ENCODE data around the gene HUNK. TPM values are rescaled to one million over a fixed set of nuclear protein-coding genes. Genes with fewer than 3 reads are reported as not detected.
"Not testable (repeated sequence)": the region's sequence is repeated elsewhere in the genome, so short reads cannot be mapped to it uniquely, and the experiment has no call there.

The HUNK gene
- total RNA-seq, 2 donors from 2014 or later: 0.27 to 0.42 TPM

DNA sequence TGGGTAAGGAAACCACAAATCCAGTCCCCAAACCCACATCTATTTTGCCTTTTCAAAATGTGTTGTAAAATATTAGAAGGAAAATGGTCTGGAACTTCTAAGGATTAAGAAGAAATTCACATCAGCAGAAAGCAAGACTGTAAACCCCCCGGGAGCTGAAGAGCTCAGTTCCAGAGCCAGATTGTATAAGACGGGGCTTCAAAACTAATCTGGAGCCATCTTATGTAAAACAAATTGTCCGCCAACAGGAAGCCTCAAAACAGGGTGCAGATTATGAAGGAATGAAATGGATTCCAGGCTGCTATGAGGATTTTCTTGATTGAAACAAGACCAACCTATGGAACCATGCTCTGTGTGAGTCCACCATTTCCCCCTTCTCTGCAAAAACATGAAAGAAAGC lies 25.1 kb upstream of the HUNK start:
- Histone ChIP-seq H3K27ac (no peak overlapping the region), H3K9me3 (no peaks in the 10 kb centered on the region), H3K36me3 (no peaks in the 10 kb centered on the region), H3K4me3 (no peak overlapping the region), H3K4me1 (ENCODE audit: control insufficient read depth in 1 of 2, low read depth in 2 of 2) (no peaks in the 10 kb centered on the region), H3K27me3 (replicated peaks; ENCODE audit: insufficient read depth) (no peaks in the 10 kb centered on the region)
- DNase-seq (ENCODE audit: low spot score): no peak
- no peak for ATAC-seq (ENCODE audit: insufficient number of reproducible peaks, low FRiP score, low read depth)
- TF ChIP-seq, protein P1, sequence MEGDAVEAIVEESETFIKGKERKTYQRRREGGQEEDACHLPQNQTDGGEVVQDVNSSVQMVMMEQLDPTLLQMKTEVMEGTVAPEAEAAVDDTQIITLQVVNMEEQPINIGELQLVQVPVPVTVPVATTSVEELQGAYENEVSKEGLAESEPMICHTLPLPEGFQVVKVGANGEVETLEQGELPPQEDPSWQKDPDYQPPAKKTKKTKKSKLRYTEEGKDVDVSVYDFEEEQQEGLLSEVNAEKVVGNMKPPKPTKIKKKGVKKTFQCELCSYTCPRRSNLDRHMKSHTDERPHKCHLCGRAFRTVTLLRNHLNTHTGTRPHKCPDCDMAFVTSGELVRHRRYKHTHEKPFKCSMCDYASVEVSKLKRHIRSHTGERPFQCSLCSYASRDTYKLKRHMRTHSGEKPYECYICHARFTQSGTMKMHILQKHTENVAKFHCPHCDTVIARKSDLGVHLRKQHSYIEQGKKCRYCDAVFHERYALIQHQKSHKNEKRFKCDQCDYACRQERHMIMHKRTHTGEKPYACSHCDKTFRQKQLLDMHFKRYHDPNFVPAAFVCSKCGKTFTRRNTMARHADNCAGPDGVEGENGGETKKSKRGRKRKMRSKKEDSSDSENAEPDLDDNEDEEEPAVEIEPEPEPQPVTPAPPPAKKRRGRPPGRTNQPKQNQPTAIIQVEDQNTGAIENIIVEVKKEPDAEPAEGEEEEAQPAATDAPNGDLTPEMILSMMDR (IDR thresholded peaks at IDR 0.05): no peak

GRCh38 chr21:31848326-31848985 lies 24.4 kb upstream of the HUNK start:
- ATAC-seq (ENCODE audit: insufficient number of reproducible peaks, low FRiP score, low read depth) (no peak), DNase-seq (ENCODE audit: low spot score) (no peak)
- Histone ChIP-seq H3K36me3 (no peaks in the 10 kb centered on the region), H3K27ac (no peak overlapping the region), H3K4me1 (ENCODE audit: control insufficient read depth in 1 of 2, low read depth in 2 of 2) (no peaks in the 10 kb centered on the region), H3K9me3 (no peaks in the 10 kb centered on the region), H3K27me3 (replicated peaks; ENCODE audit: insufficient read depth) (no peaks in the 10 kb centered on the region), H3K4me3 (no peak overlapping the region)
- TF ChIP-seq, protein P1 (IDR thresholded peaks at IDR 0.05): no peak

DNA sequence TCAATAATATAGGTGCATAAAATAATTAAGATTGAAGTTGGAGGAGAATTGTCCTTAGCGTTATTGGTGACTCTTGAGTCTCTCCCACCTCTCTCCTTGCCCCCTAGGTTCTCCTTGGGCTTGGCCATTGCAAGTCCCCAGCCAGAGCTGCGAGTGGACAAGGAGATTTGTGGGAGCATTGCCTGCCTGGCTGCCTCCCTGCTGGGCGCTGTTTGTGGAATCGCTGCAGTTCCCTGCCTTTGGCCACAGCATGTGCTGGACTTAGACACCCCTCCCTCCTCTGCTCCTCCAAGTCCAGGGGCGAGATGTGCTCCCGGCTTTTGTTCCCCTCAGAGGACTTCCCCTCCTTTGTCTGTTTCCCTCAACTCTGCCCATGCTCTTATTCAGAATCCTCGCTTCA lies 21.9 kb upstream of the HUNK start:
- TF ChIP-seq, protein P1 (IDR thresholded peaks at IDR 0.05): no peak
- ATAC-seq (ENCODE audit: insufficient number of reproducible peaks, low FRiP score, low read depth): no peak
- H3K36me3 ChIP-seq: no peaks in the 10 kb centered on the region
- DNase-seq (ENCODE audit: low spot score): no peak
- H3K27me3 ChIP-seq (replicated peaks; ENCODE audit: insufficient read depth): no peaks in the 10 kb centered on the region
- no peak overlapping the region for H3K4me3 ChIP-seq
- no peak overlapping the region for H3K27ac ChIP-seq
- H3K4me1 ChIP-seq (ENCODE audit: control insufficient read depth in 1 of 2, low read depth in 2 of 2): no peaks in the 10 kb centered on the region
- H3K9me3 ChIP-seq: no peaks in the 10 kb centered on the region

- no peaks in the 10 kb centered on the region for H3K36me3 ChIP-seq
- ATAC-seq (ENCODE audit: insufficient number of reproducible peaks, low FRiP score, low read depth) (no peak), DNase-seq (ENCODE audit: low spot score) (no peak)
- H3K9me3 ChIP-seq: no peaks in the 10 kb centered on the region
- H3K27me3 ChIP-seq (replicated peaks; ENCODE audit: insufficient read depth): no peaks in the 10 kb centered on the region
- no peak overlapping the region for H3K27ac ChIP-seq
- H3K4me3 ChIP-seq: no peak overlapping the region
- no peaks in the 10 kb centered on the region for H3K4me1 ChIP-seq (ENCODE audit: control insufficient read depth in 1 of 2, low read depth in 2 of 2)
- TF ChIP-seq, protein P1 (IDR thresholded peaks at IDR 0.05): no peak
Measured at GRCh38 chr21:31855180-31855579, 17.6 kb upstream of the HUNK start.

- Histone ChIP-seq H3K9me3 (no peaks in the 10 kb centered on the region), H3K27me3 (replicated peaks; ENCODE audit: insufficient read depth) (no peaks in the 10 kb centered on the region), H3K36me3 (no peaks in the 10 kb centered on the region), H3K4me3 (no peak overlapping the region), H3K27ac (no peak overlapping the region), H3K4me1 (ENCODE audit: control insufficient read depth in 1 of 2, low read depth in 2 of 2) (no peaks in the 10 kb centered on the region)
- no peak for DNase-seq (ENCODE audit: low spot score)
- no peak for ATAC-seq (ENCODE audit: insufficient number of reproducible peaks, low FRiP score, low read depth)
- TF ChIP-seq, protein P1 (IDR thresholded peaks at IDR 0.05): no peak
Measured at GRCh38 chr21:31857096-31857495, 15.7 kb upstream of the HUNK start.

DNA sequence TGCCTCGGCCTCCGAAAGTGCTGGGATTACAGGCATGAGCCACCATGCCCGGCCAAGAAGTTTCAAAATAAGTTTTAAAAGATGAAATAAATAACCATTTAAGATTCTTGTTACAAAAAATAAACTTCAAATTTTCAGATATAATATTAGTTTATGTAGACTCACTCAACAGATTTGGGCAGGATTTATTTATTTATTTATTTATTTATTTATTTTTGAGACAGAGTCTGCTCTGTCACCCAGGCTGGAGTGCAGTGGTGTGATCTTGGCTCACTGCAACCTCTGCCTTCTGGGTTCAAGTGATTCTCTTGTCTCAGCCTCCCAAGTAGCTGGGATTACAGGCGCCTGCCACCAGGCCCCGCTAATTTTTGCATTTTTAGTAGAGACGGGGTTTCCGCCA lies 15.2 kb upstream of the HUNK start:
- not testable (repeated sequence) for H3K9me3 ChIP-seq; H3K27me3 ChIP-seq (replicated peaks; ENCODE audit: insufficient read depth); H3K4me1 ChIP-seq (ENCODE audit: control insufficient read depth in 1 of 2, low read depth in 2 of 2); H3K36me3 ChIP-seq; H3K27ac ChIP-seq; DNase-seq (ENCODE audit: low spot score); H3K4me3 ChIP-seq; ATAC-seq (ENCODE audit: insufficient number of reproducible peaks, low FRiP score, low read depth)
